GM12865 (cell line): ENCODE data around the gene FAM174C.

Experiments used
- DNase-seq: peaks from one replicate; pipeline ENCODE4 v3.0.0; 2010; ENCODE audit warnings: low read depth
- H3K4me3 ChIP-seq: 2 replicates; pipeline ENCODE4 v1.5.1; 2011; ENCODE audit warnings: mild to moderate bottlenecking, low read depth, low read length, control low read depth
- CTCF ChIP-seq: IDR thresholded peaks from 2 replicates; pipeline ENCODE4 v1.5.1; 2011; ENCODE audit warnings: low read length, control low read depth, low read depth, inconsistent platforms; ENCODE audit not compliant: insufficient read depth; ENCODE audit errors: missing control alignments

The FAM174C gene

GRCh38 chr19:1295169-1296012 is 20.1 kb downstream of the FAM174C start:
- no peak for DNase-seq
- no peak overlapping the region for H3K4me3 ChIP-seq
- no peak for TF ChIP-seq CTCF

GRCh38 chr19:1296078-1296477 is 20.7 kb downstream of the FAM174C start:
- DNase-seq, result no peak
- TF ChIP-seq CTCF, result no peak
- no peak overlapping the region for H3K4me3 ChIP-seq

- no peak for TF ChIP-seq CTCF
- H3K4me3 ChIP-seq, result no peak overlapping the region
- no peak for DNase-seq
Measured at GRCh38 chr19:1296575-1297271, 21.4 kb downstream of the FAM174C start.

- H3K4me3 ChIP-seq, result no peak overlapping the region
- no peak for TF ChIP-seq CTCF
- DNase-seq, result no peak
Measured at GRCh38 chr19:1298235-1298634, 22.9 kb downstream of the FAM174C start.

GRCh38 chr19:1299801-1300200 is 24.5 kb downstream of the FAM174C start:
- no peak overlapping the region for H3K4me3 ChIP-seq
- DNase-seq, result no peak
- no peak for TF ChIP-seq CTCF

GRCh38 chr19:1300744-1301490 is 25.6 kb downstream of the FAM174C start:
- H3K4me3 ChIP-seq, result no peak overlapping the region
- no peak for DNase-seq
- TF ChIP-seq CTCF, result no peak
